ENCODE measurements around the gene ASB16. TPM values are rescaled to one million over a fixed set of nuclear protein-coding genes. Genes with fewer than 3 reads are reported as not detected.

The ASB16 gene
- total RNA-seq, 2 donors from 2014 or later, result 2.3 to 3.9 TPM

DNA sequence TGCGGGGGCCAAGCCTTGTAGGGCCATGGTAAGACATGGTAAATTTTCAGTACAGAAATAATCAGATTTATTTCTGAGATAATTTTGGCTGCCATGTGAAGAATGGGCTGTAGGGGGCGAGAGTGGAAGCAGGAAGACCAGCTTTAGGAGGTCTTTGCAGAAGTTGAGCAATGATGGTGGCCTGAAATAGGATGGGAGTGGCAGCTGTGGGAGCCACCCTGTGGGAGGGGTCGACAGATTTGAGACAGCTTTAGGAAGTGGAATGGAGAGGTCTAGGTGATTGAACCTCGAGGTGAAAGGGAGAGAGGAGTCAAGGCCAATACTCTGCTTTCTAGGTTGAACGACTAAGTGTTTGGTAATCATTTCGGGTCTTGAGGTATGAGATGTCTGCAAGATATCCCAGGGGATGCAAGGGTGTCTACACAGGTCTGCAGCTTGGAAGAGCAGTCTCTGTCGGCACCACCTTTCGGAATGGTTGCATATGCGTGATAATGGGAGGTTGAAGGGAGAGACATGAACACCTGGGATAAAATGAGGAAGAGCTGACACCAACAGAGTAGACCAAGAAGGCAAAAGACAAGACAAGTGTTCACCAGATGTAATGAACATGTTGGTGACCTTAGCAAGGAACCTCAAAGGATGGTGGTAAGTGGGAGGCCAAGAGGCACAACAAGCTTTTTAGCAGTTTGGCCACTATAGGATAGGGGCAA, 33.4 kb downstream of the ASB16 start:
- no peaks in the 10 kb centered on the region for H3K9me3 ChIP-seq
- no peak for ATAC-seq (ENCODE audit: insufficient number of reproducible peaks, low FRiP score, low read depth)
- TF ChIP-seq, protein P1, sequence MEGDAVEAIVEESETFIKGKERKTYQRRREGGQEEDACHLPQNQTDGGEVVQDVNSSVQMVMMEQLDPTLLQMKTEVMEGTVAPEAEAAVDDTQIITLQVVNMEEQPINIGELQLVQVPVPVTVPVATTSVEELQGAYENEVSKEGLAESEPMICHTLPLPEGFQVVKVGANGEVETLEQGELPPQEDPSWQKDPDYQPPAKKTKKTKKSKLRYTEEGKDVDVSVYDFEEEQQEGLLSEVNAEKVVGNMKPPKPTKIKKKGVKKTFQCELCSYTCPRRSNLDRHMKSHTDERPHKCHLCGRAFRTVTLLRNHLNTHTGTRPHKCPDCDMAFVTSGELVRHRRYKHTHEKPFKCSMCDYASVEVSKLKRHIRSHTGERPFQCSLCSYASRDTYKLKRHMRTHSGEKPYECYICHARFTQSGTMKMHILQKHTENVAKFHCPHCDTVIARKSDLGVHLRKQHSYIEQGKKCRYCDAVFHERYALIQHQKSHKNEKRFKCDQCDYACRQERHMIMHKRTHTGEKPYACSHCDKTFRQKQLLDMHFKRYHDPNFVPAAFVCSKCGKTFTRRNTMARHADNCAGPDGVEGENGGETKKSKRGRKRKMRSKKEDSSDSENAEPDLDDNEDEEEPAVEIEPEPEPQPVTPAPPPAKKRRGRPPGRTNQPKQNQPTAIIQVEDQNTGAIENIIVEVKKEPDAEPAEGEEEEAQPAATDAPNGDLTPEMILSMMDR (IDR thresholded peaks at IDR 0.05), result peak; percentile 64
- peaks cover 0 to 8% of the 10 kb centered on the region in 2 donors for H3K4me1 ChIP-seq (ENCODE audit: control insufficient read depth in 1 of 2, low read depth in 2 of 2)
- no peak overlapping the region for H3K27ac ChIP-seq
- peaks cover 17% of the 10 kb centered on the region for H3K36me3 ChIP-seq
- no peak for DNase-seq (ENCODE audit: low spot score)
- no peaks in the 10 kb centered on the region for H3K27me3 ChIP-seq (replicated peaks; ENCODE audit: insufficient read depth)
- no peak overlapping the region for H3K4me3 ChIP-seq

DNA sequence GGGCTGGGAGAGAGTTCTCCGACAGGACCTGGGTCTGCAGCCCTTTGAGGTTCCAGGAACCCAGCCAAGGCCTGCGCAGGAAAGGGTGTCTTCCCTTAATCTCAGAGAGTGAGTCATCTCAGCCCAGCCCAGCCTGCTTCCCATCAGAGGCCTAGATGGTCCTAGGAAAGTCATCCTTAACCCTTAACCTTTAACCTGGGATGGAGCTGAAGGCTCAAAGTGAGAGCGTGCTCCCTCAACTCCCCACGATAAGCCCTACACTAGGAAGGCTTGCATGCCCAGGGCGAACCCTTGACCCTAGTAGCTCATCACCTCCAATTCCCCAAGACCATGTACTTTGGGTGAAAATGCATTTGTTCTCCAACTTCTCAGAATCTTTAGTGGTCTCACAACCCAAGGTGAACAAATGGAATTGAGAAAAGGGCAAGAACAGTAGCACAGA, 34.0 kb downstream of the ASB16 start:
- H3K4me1 ChIP-seq (ENCODE audit: control insufficient read depth in 1 of 2, low read depth in 2 of 2), result peaks cover 0 to 8% of the 10 kb centered on the region in 2 donors
- H3K27ac ChIP-seq, result no peak overlapping the region
- no peaks in the 10 kb centered on the region for H3K9me3 ChIP-seq
- no peaks in the 10 kb centered on the region for H3K27me3 ChIP-seq (replicated peaks; ENCODE audit: insufficient read depth)
- ATAC-seq (ENCODE audit: insufficient number of reproducible peaks, low FRiP score, low read depth) (no peak), DNase-seq (ENCODE audit: low spot score) (no peak)
- peaks cover 21% of the 10 kb centered on the region for H3K36me3 ChIP-seq
- TF ChIP-seq, protein P1 (IDR thresholded peaks at IDR 0.05), result no peak
- no peak overlapping the region for H3K4me3 ChIP-seq

- peaks cover 4 to 12% of the 10 kb centered on the region in 2 donors for H3K4me1 ChIP-seq (ENCODE audit: control insufficient read depth in 1 of 2, low read depth in 2 of 2)
- no peak for DNase-seq (ENCODE audit: low spot score)
Measured at GRCh38 chr17:44205962-44206824, 35.7 kb downstream of the ASB16 start.

DNA sequence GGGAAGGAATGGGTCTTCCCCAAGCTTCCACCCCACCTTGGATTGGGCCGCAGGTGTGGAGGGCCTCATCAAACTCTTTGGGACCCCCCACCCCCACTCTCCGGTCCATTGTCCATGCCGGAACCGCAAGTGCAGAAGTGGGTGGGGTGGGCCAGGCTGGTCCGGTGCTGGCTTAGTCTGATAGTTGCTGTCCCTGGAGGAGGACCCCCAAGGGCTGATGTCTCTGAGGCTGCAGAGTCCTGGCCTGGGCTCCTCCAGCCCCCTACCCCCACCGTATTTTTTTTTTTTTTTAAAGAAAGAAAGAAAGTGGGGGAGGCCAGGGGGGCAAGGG, 36.3 kb downstream of the ASB16 start:
- no peak overlapping the region for H3K27ac ChIP-seq
- no peak for DNase-seq (ENCODE audit: low spot score)
- TF ChIP-seq, protein P1 (IDR thresholded peaks at IDR 0.05), result no peak
- no peak overlapping the region for H3K4me3 ChIP-seq
- ATAC-seq (ENCODE audit: insufficient number of reproducible peaks, low FRiP score, low read depth), result no peak
- H3K9me3 ChIP-seq, result no peaks in the 10 kb centered on the region
- peaks cover 4 to 11% of the 10 kb centered on the region in 2 donors for H3K4me1 ChIP-seq (ENCODE audit: control insufficient read depth in 1 of 2, low read depth in 2 of 2)
- H3K27me3 ChIP-seq (replicated peaks; ENCODE audit: insufficient read depth), result no peaks in the 10 kb centered on the region
- H3K36me3 ChIP-seq, result peaks cover 38% of the 10 kb centered on the region

More at GRCh38 chr17:44205962-44206824, 35.7 kb downstream of the ASB16 start:
- no peaks in the 10 kb centered on the region for H3K9me3 ChIP-seq
- no peak overlapping the region for H3K27ac ChIP-seq
- ATAC-seq (ENCODE audit: insufficient number of reproducible peaks, low FRiP score, low read depth), result no peak
- H3K4me3 ChIP-seq, result no peak overlapping the region
- no peaks in the 10 kb centered on the region for H3K27me3 ChIP-seq (replicated peaks; ENCODE audit: insufficient read depth)
- TF ChIP-seq, protein P1 (IDR thresholded peaks at IDR 0.05), result no peak
- peaks cover 33% of the 10 kb centered on the region for H3K36me3 ChIP-seq

- ATAC-seq (ENCODE audit: insufficient number of reproducible peaks, low FRiP score, low read depth) (no peak), DNase-seq (ENCODE audit: low spot score) (no peak)
- H3K36me3 ChIP-seq, result peaks cover 38% of the 10 kb centered on the region
- H3K4me3 ChIP-seq, result no peak overlapping the region
- H3K27me3 ChIP-seq (replicated peaks; ENCODE audit: insufficient read depth), result no peaks in the 10 kb centered on the region
- no peak overlapping the region for H3K27ac ChIP-seq
- H3K9me3 ChIP-seq, result no peaks in the 10 kb centered on the region
- H3K4me1 ChIP-seq (ENCODE audit: control insufficient read depth in 1 of 2, low read depth in 2 of 2), result peaks cover 4 to 11% of the 10 kb centered on the region in 2 donors
- TF ChIP-seq, protein P1 (IDR thresholded peaks at IDR 0.05), result no peak
Measured at GRCh38 chr17:44207319-44207718, 36.8 kb downstream of the ASB16 start.
